Vagina (tissue), 2 donors: Measurements from ENCODE around the gene HCK. TPM values are rescaled to one million over a fixed set of nuclear protein-coding genes. Genes with fewer than 3 reads are reported as not detected.

Experiments
- DNase-seq, 2 donors: peaks; one replicate each; pipeline ENCODE4 v3.0.0-alpha.2; 2017; ENCODE audit errors: extremely low spot score in 2 of 2
- H3K27ac ChIP-seq: fragments of 200-600 bp; sonication (generic); one replicate; pipeline ENCODE4 v1.5.1; 2019
- H3K27me3 ChIP-seq: fragments of 200-600 bp; sonication (generic); one replicate; pipeline ENCODE4 v1.5.1; 2019
- H3K36me3 ChIP-seq, 2 donors: fragments of 200-600 bp; sonication (generic); one replicate each; pipeline ENCODE4 v1.5.1; 2017 to 2019
- H3K4me1 ChIP-seq: fragments of 200-600 bp; sonication (generic); one replicate; pipeline ENCODE4 v1.5.1; 2019
- H3K4me3 ChIP-seq, 2 donors: fragments of 200-600 bp; sonication (generic); 1 replicate in 1 of 2; 2 replicates in 1 of 2; pipeline ENCODE4 v1.5.1; 2016 to 2019
- H3K9me3 ChIP-seq: fragments of 200-600 bp; sonication (generic); one replicate; pipeline ENCODE4 v1.5.1; 2019
- CTCF ChIP-seq, 3 experiments: fragments of 450-650 bp in 2 of 3; fragments of 200-600 bp in 1 of 3; sonication (generic) in 1 of 3; IDR thresholded peaks; one replicate each; pipeline ENCODE4 v1.5.1; 2017 to 2019; ENCODE audit warnings: antibody characterized with exemption in 3 of 3, mild to moderate bottlenecking in 2 of 3, moderate library complexity in 2 of 3
- POLR2A ChIP-seq, 2 donors: fragments of 450-650 bp; IDR thresholded peaks; one replicate each; pipeline ENCODE4 v1.6.1; 2017; ENCODE audit warnings: antibody characterized with exemption in 2 of 2, mild to moderate bottlenecking in 2 of 2, moderate library complexity in 2 of 2
- POLR2AphosphoS5 ChIP-seq, 2 donors: sonication (generic); formaldehyde crosslinking; IDR thresholded peaks; one replicate each; pipeline ENCODE4 v1.9.0; 2017; ENCODE audit warnings: antibody characterized with exemption in 2 of 2, mild to moderate bottlenecking in 2 of 2, low read depth in 1 of 2; ENCODE audit not compliant: insufficient read depth in 1 of 2
- intact Hi-C: fragments of 100-400 bp; cut with DNase I; formaldehyde crosslinking; loops from one replicate; pipeline ENCODE4 v1.15.1; 2023
- total RNA-seq: library from RNA; depleted of rRNA; stranded (reverse); fragments of >200 nt; gene quantifications from one replicate; pipeline ENCODE4 v1.2.3, GENCODE V29; 2016

Gene HCK
- total RNA-seq, 1 donor from 2014 or later: 10.1 TPM

- H3K4me3 ChIP-seq: no peak overlapping the region
- H3K9me3 ChIP-seq: no peaks in the 10 kb centered on the region
- no peaks in the 10 kb centered on the region for H3K27me3 ChIP-seq
- peaks cover 0 to 6% of the 10 kb centered on the region in 2 donors for H3K36me3 ChIP-seq
- DNase-seq: no peak
- peaks cover 6% of the 10 kb centered on the region for H3K4me1 ChIP-seq
- TF ChIP-seq POLR2AphosphoS5 (IDR thresholded peaks at IDR 0.05; ENCODE audit: insufficient read depth in 1 of 2, low read depth in 1 of 2) (no peak), POLR2A (IDR thresholded peaks at IDR 0.05) (no peak), CTCF (IDR thresholded peaks at IDR 0.05) (no peak)
- no peak overlapping the region for H3K27ac ChIP-seq
- intact Hi-C loops: no loop called here
Observed at GRCh38 chr20:32129863-32130262, 77.8 kb downstream of the HCK start.

GRCh38 chr20:32130352-32130751 is 78.3 kb downstream of the HCK start:
- H3K27me3 ChIP-seq: no peaks in the 10 kb centered on the region
- H3K4me1 ChIP-seq: peaks cover 6% of the 10 kb centered on the region
- H3K9me3 ChIP-seq: no peaks in the 10 kb centered on the region
- intact Hi-C loops: no loop called here
- no peak for DNase-seq
- H3K4me3 ChIP-seq: no peak overlapping the region
- H3K36me3 ChIP-seq: peaks cover 0 to under 1% of the 10 kb centered on the region in 2 donors
- TF ChIP-seq CTCF (IDR thresholded peaks at IDR 0.05): no peak
- TF ChIP-seq POLR2A (IDR thresholded peaks at IDR 0.05): no peak
- TF ChIP-seq POLR2AphosphoS5 (IDR thresholded peaks at IDR 0.05; ENCODE audit: insufficient read depth in 1 of 2, low read depth in 1 of 2): no peak
- no peak overlapping the region for H3K27ac ChIP-seq

- H3K27ac ChIP-seq: no peak overlapping the region
- no peak for TF ChIP-seq POLR2AphosphoS5 (IDR thresholded peaks at IDR 0.05; ENCODE audit: insufficient read depth in 1 of 2, low read depth in 1 of 2)
- TF ChIP-seq CTCF (IDR thresholded peaks at IDR 0.05): no peak
- no peak for DNase-seq
Observed at GRCh38 chr20:32130965-32131364, 78.9 kb downstream of the HCK start.

GRCh38 chr20:32132911-32133549 is 81.0 kb downstream of the HCK start:
- peaks cover 0 to 6% of the 10 kb centered on the region in 2 donors for H3K36me3 ChIP-seq
- DNase-seq: no peak

More at GRCh38 chr20:32130965-32131364, 78.9 kb downstream of the HCK start:
- Histone ChIP-seq H3K27me3 (no peaks in the 10 kb centered on the region), H3K4me3 (no peak overlapping the region), H3K9me3 (no peaks in the 10 kb centered on the region), H3K36me3 (no peaks in the 10 kb centered on the region), H3K4me1 (peaks cover 6% of the 10 kb centered on the region)
- intact Hi-C loops: no loop called here

More at GRCh38 chr20:32132911-32133549, 81.0 kb downstream of the HCK start:
- Histone ChIP-seq H3K9me3 (no peaks in the 10 kb centered on the region), H3K4me3 (no peak overlapping the region), H3K27me3 (no peaks in the 10 kb centered on the region), H3K4me1 (peaks cover 6% of the 10 kb centered on the region), H3K27ac (no peak overlapping the region)
- intact Hi-C loops: no loop called here
- no peak for TF ChIP-seq CTCF (IDR thresholded peaks at IDR 0.05)
- TF ChIP-seq POLR2AphosphoS5 (IDR thresholded peaks at IDR 0.05; ENCODE audit: insufficient read depth in 1 of 2, low read depth in 1 of 2): no peak
- no peak for TF ChIP-seq POLR2A (IDR thresholded peaks at IDR 0.05)
